Endothelial cell of hepatic sinusoid (primary cell): ENCODE data around the gene CRP.
"Not testable (repeated sequence)": the region's sequence is repeated elsewhere in the genome, so short reads cannot be mapped to it uniquely, and the experiment has no call there.

Experiments
- in situ Hi-C: cut with HindIII; loops from 2 replicates; pipeline ENCODE4 v1.10.0; 2017; ENCODE audit warnings: low sequenced_read_pairs

The CRP gene

DNA sequence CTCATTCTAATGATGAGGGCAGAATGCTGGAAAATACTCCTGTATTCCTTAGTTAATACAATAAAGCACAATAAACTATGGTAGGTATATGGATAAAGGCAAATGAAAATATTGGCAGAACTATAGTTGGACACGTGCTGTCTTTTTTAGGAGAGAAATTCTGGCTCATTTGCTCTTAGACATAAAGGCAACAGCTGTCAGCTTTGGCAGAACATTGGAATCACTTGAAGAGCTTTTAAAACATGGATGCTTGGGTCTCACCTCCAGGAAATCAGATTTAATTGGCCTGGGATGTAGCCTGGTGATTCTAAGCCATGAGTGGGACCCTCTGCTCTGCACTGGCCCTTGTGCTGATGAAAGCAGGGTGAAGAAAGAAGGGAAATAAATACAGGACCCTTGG lies 9.9 kb downstream of the CRP start:
- in situ Hi-C loops: loop anchor here (25.0 kb wide), 1 partner anchor 317 kb away; no protein-coding TSS in a partner anchor

DNA sequence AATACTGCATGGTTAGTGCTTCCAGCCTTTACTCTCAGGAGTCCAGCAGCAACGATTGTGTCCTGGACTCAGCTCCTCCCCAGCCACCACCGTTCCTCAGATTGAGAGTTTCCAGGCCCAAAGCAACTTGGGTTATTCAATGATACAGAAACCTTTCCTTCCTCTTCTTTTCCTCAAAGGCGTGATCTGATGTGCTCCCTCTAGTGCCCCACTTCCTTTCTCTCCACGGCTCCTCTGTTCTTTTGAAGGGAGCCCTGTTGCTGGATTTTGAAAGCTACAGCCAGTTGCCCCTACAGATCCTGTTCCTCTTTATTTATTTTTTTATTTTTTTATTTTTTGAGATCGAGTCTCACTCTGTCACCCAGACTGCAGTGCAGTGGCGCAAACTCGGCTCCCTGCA lies 14.1 kb downstream of the CRP start:
- in situ Hi-C loops: loop anchor here (25.0 kb wide), 1 partner anchor 313 kb away; no protein-coding TSS in a partner anchor

DNA sequence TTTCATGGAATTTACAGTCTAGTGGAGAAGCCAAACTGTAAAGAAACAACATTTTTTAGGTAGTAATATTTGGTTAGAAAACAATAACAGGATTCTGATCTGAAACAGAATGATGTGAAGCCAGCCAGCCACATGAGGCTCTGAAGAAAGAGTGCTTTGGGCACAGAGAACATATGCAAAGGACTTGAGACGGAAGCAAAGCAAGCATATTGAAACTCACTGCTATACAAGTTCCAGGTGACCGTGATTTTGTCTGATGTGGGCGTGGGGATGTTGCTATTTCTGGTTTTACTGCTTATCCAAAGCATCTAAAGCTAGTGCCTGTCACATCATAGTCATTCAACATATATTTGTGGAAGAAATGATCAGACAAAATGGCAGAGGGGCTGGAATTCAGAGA lies 14.7 kb downstream of the CRP start:
- in situ Hi-C loops: loop anchor here (5.0 to 25.0 kb wide), 2 partner anchors 38 to 312 kb away; no protein-coding TSS in a partner anchor

GRCh38 chr1:159699246-159699645 lies 15.1 kb downstream of the CRP start:
- in situ Hi-C loops: loop anchor here (5.0 kb wide), 1 partner anchor 38 kb away; no protein-coding TSS in a partner anchor

- in situ Hi-C loops: loop anchor here (5.0 kb wide), 1 partner anchor 90 kb away; no protein-coding TSS in a partner anchor
Measured at GRCh38 chr1:159687511-159687910, 26.9 kb downstream of the CRP start.

GRCh38 chr1:159686599-159687299 lies 27.6 kb downstream of the CRP start:
- in situ Hi-C loops: loop anchor here (5.0 kb wide), 1 partner anchor 89 kb away; no protein-coding TSS in a partner anchor

GRCh38 chr1:159678939-159679338 lies 35.5 kb downstream of the CRP start:
- in situ Hi-C loops: no loop called here

GRCh38 chr1:159675046-159675445 lies 39.3 kb downstream of the CRP start:
- in situ Hi-C loops: no loop called here

GRCh38 chr1:159672390-159672789 lies 42.0 kb downstream of the CRP start:
- in situ Hi-C loops: not testable (repeated sequence)

- in situ Hi-C loops: no loop called here
Measured at GRCh38 chr1:159669338-159669737, 45.1 kb downstream of the CRP start.

GRCh38 chr1:159668739-159669138 lies 45.6 kb downstream of the CRP start:
- in situ Hi-C loops: no loop called here

- in situ Hi-C loops: no loop called here
Measured at GRCh38 chr1:159664247-159664646, 50.1 kb downstream of the CRP start.

DNA sequence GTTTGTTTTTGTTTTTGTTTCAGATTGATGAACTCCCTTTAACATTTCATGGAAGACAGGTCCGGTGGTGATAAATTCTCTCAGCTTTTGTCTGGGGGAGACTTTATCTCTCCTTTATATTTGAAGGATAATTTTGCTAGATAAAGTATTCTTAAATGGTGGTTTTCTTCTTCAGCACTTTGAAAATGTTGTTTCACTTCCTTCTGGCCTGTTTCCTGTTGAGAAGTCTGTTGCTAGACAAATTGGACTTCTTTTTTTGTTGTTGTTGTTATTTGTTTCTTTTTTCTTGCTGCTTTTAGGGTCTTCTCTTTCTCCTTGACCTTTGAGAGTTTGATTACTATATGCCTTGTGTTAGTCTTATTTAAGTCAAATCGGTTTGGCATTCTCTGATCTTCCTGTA lies 50.8 kb downstream of the CRP start:
- in situ Hi-C loops: no loop called here
